Natural killer cell (primary cell): ENCODE results near the gene HDLBP. TPM values are rescaled to one million over a fixed set of nuclear protein-coding genes. Genes with fewer than 3 reads are reported as not detected.

ENCODE experiments used
- ATAC-seq, 3 donors: fragments of 150-1000 bp in 2 of 3; fragments of 200-7000 bp in 1 of 3; cut with Tn5 transposase; 1 replicate in 1 of 3; 2 replicates in 2 of 3; pipeline ENCODE4 v1.10.0; 2021; ENCODE audit warnings: mild to moderate bottlenecking in 2 of 3, moderate library complexity in 2 of 3
- DNase-seq, 2 donors: peaks; one replicate each; pipeline versions ENCODE4 v3.0.0 to v3.0.0-alpha.2; 2013 to 2021; ENCODE audit warnings: mixed read lengths in 1 of 2
- H3K27ac ChIP-seq: one replicate; pipeline ENCODE4 v1.5.1; 2013; ENCODE audit warnings: mild to moderate bottlenecking, low read length
- H3K27me3 ChIP-seq: one replicate; pipeline ENCODE4 v1.6.1; 2013; ENCODE audit warnings: low read length; ENCODE audit not compliant: control insufficient read depth, insufficient read depth
- H3K36me3 ChIP-seq: one replicate; pipeline ENCODE4 v1.6.1; 2013; ENCODE audit warnings: low read length; ENCODE audit not compliant: control insufficient read depth, insufficient read depth
- H3K4me1 ChIP-seq: one replicate; pipeline ENCODE4 v1.6.1; 2013; ENCODE audit warnings: low read length; ENCODE audit not compliant: control insufficient read depth, insufficient read depth
- H3K4me3 ChIP-seq: one replicate; pipeline ENCODE4 v1.5.1; 2013; ENCODE audit warnings: low read length
- H3K9me3 ChIP-seq: one replicate; pipeline ENCODE4 v1.6.1; 2013; ENCODE audit warnings: low read length; ENCODE audit not compliant: control insufficient read depth, insufficient read depth
- H3K27ac Mint-ChIP-seq, 2 donors: one replicate each; pipeline ENCODE4 v1.8.0; 2022; ENCODE audit warnings: mild to moderate bottlenecking in 2 of 2, mixed read lengths in 2 of 2, moderate library complexity in 1 of 2
- H3K27me3 Mint-ChIP-seq, 2 donors: one replicate each; pipeline ENCODE4 v1.8.0; 2022; ENCODE audit warnings: low read depth in 2 of 2, mixed read lengths in 2 of 2
- H3K36me3 Mint-ChIP-seq: one replicate; pipeline ENCODE4 v1.8.0; 2022; ENCODE audit warnings: mixed read lengths
- H3K4me1 Mint-ChIP-seq, 2 donors: one replicate each; pipeline ENCODE4 v1.8.0; 2022; ENCODE audit warnings: mixed read lengths in 2 of 2
- H3K4me3 Mint-ChIP-seq: one replicate; pipeline ENCODE4 v1.8.0; 2022; ENCODE audit warnings: mild to moderate bottlenecking, moderate library complexity, mixed read lengths
- H3K9me3 Mint-ChIP-seq, 2 donors: one replicate each; pipeline ENCODE4 v1.8.0; 2022; ENCODE audit warnings: mixed read lengths in 2 of 2
- CTCF ChIP-seq: fragments of 200-600 bp; IDR thresholded peaks from one replicate; pipeline ENCODE4 v1.8.0; 2022; ENCODE audit warnings: antibody characterized with exemption
- WGBS: methylation state at CpG from one replicate; pipeline ENCODE4 v1.1.7; 2013; ENCODE audit warnings: missing lambda C conversion rate; ENCODE audit not compliant: insufficient coverage; 5-methylcytosine and 5-hydroxymethylcytosine counted together
- intact Hi-C: fragments of 100-400 bp; cut with micrococcal nuclease; formaldehyde crosslinking; loops from one replicate; pipeline ENCODE4 v1.14.2; 2022
- total RNA-seq, 4 donors: library from RNA; stranded (reverse); fragments of 120-200 nt in 1 of 4; gene quantifications; one replicate each; pipeline versions ENCODE4 v1.2.3 to v1.2.4, GENCODE V29; 2013 to 2022

Gene HDLBP
- total RNA-seq, 3 donors from 2014 or later (not counting 1 experiment from before 2014, with no cell fraction given) = 170 to 200 (median 177) TPM

GRCh38 chr2:241286348-241287090 is 29.0 kb downstream of the HDLBP start:
- no peaks in the 10 kb centered on the region for H3K36me3 ChIP-seq
- H3K4me1 ChIP-seq = no peaks in the 10 kb centered on the region
- Mint-ChIP-seq H3K9me3 (no peaks in the 10 kb centered on the region), H3K4me3 (no peak overlapping the region), H3K36me3 (no peaks in the 10 kb centered on the region), H3K4me1 (peaks cover 52 to 62% of the 10 kb centered on the region in 2 donors), H3K27ac (no peak overlapping the region), H3K27me3 (no peaks in the 10 kb centered on the region)
- DNase-seq = no peak
- H3K27me3 ChIP-seq = no peaks in the 10 kb centered on the region
- no peak for TF ChIP-seq CTCF
- no peak for ATAC-seq
- no peak overlapping the region for H3K27ac ChIP-seq
- intact Hi-C loops = no loop called here
- 96% methylated on average over 9 of the region's 9 CpGs for WGBS
- no peak overlapping the region for H3K4me3 ChIP-seq
- H3K9me3 ChIP-seq = no peaks in the 10 kb centered on the region

GRCh38 chr2:241285596-241285995 is 29.9 kb downstream of the HDLBP start:
- Histone ChIP-seq H3K4me1 (no peaks in the 10 kb centered on the region), H3K27me3 (no peaks in the 10 kb centered on the region), H3K36me3 (no peaks in the 10 kb centered on the region), H3K9me3 (no peaks in the 10 kb centered on the region), H3K4me3 (no peak overlapping the region), H3K27ac (no peak overlapping the region)
- Mint-ChIP-seq H3K27me3 (no peaks in the 10 kb centered on the region), H3K9me3 (no peaks in the 10 kb centered on the region), H3K4me1 (peaks cover 42 to 52% of the 10 kb centered on the region in 2 donors), H3K27ac (no peak overlapping the region), H3K4me3 (no peak overlapping the region), H3K36me3 (no peaks in the 10 kb centered on the region)
- 100% methylated on average over 1 of the region's 1 CpG for WGBS
- intact Hi-C loops = no loop called here
- DNase-seq (no peak), ATAC-seq (no peak)
- no peak for TF ChIP-seq CTCF

- Histone ChIP-seq H3K4me1 (no peaks in the 10 kb centered on the region), H3K27ac (no peak overlapping the region), H3K4me3 (no peak overlapping the region), H3K9me3 (no peaks in the 10 kb centered on the region), H3K36me3 (no peaks in the 10 kb centered on the region), H3K27me3 (no peaks in the 10 kb centered on the region)
- ATAC-seq = no peak
- intact Hi-C loops = no loop called here
- Mint-ChIP-seq H3K27me3 (no peaks in the 10 kb centered on the region), H3K9me3 (no peaks in the 10 kb centered on the region), H3K4me1 (peaks cover 19 to 33% of the 10 kb centered on the region in 2 donors), H3K4me3 (no peak overlapping the region), H3K27ac (peak overlapping the region in 1 of 2 donors; percentile 65), H3K36me3 (no peaks in the 10 kb centered on the region)
- WGBS = 93% methylated on average over 5 of the region's 5 CpGs
- DNase-seq = no peak
- TF ChIP-seq CTCF = no peak
Observed at GRCh38 chr2:241282555-241282954, 32.9 kb downstream of the HDLBP start.

- H3K9me3 ChIP-seq = no peaks in the 10 kb centered on the region
- no peak for TF ChIP-seq CTCF
- no peaks in the 10 kb centered on the region for H3K27me3 Mint-ChIP-seq
- no peaks in the 10 kb centered on the region for H3K36me3 Mint-ChIP-seq
- H3K4me1 ChIP-seq = no peaks in the 10 kb centered on the region
- H3K4me1 Mint-ChIP-seq = peaks cover 18 to 27% of the 10 kb centered on the region in 2 donors
- H3K36me3 ChIP-seq = no peaks in the 10 kb centered on the region
- H3K9me3 Mint-ChIP-seq = no peaks in the 10 kb centered on the region
- no peaks in the 10 kb centered on the region for H3K27me3 ChIP-seq
- H3K4me3 ChIP-seq = no peak overlapping the region
- ATAC-seq (no peak), DNase-seq (no peak)
- no peak overlapping the region for H3K4me3 Mint-ChIP-seq
- intact Hi-C loops = no loop called here
- WGBS = 92% methylated on average over 4 of the region's 4 CpGs
- H3K27ac ChIP-seq = no peak overlapping the region
- no peak overlapping the region for H3K27ac Mint-ChIP-seq
Observed at GRCh38 chr2:241280291-241280690, 35.2 kb downstream of the HDLBP start.
